ENCODE measurements around the gene TMEM245. TPM values are rescaled to one million over a fixed set of nuclear protein-coding genes. Genes with fewer than 3 reads are reported as not detected.

TMEM245 gene
- polyA plus RNA-seq, 1 experiment = 30.4 TPM

Small RNAs within 50 kb of the gene (small RNA-seq; reads per million reads assigned to genes)
- gene MIR32 (ENCODE audit: insufficient read length, low read depth, low replicate concordance) = 321 reads per million, percentile 95 among the genes with 10 or more reads in this experiment
- gene RF00019 (ENCODE audit: insufficient read length, low read depth, low replicate concordance) = not detected

Other genes starting within 250 kb of the TMEM245 start
- 16.0 and 22.0 TPM in 2 replicates for gene ELP1, start 185.8 kb downstream of the TMEM245 start, polyA plus RNA-seq (2011; rRNA removed)
- gene ABITRAM, start 185.5 kb downstream of the TMEM245 start, polyA plus RNA-seq (2011; rRNA removed) = 10.3 and 17.4 TPM in 2 replicates
- 32.6 and 70.9 TPM in 2 replicates for gene CTNNAL1, start 106.4 kb downstream of the TMEM245 start, polyA plus RNA-seq (2011; rRNA removed)
- 0.04 and 0.20 TPM in 2 replicates for gene FRRS1L, start 47.3 kb upstream of the TMEM245 start, polyA plus RNA-seq (2011; rRNA removed)
- 0.21 and 0.48 TPM in 2 replicates for gene EPB41L4B, start 201.1 kb upstream of the TMEM245 start, polyA plus RNA-seq (2011; rRNA removed)